ENCODE results near the gene HNF4A.

HNF4A gene

GRCh38 chr20:44454306-44454963 lies 98.9 kb downstream of the HNF4A start:
- H3K79me2 ChIP-seq (ENCODE audit: insufficient read depth, low read length): no peaks in the 10 kb centered on the region
- H3K4me3 ChIP-seq (ENCODE audit: low read depth, low read length, poor library complexity, severe bottlenecking): no peak overlapping the region
- no peak overlapping the region for H3K4me2 ChIP-seq (ENCODE audit: low read length)
- no peaks in the 10 kb centered on the region for H3K9me3 ChIP-seq (ENCODE audit: low read length)
- no peaks in the 10 kb centered on the region for H3K4me1 ChIP-seq (ENCODE audit: insufficient read depth, low read length, severe bottlenecking)
- no peak overlapping the region for H3K27ac ChIP-seq (ENCODE audit: low read depth, low read length, poor library complexity, severe bottlenecking)
- no peaks in the 10 kb centered on the region for H3F3A ChIP-seq (ENCODE audit: insufficient read depth, low read length)
- no peak overlapping the region for H3K9ac ChIP-seq (ENCODE audit: low read length)
- H4K20me1 ChIP-seq (ENCODE audit: insufficient read depth, low read length): no peaks in the 10 kb centered on the region
- H3K27me3 ChIP-seq (ENCODE audit: insufficient read depth, low read length): no peaks in the 10 kb centered on the region
- no peaks in the 10 kb centered on the region for H3K36me3 ChIP-seq (ENCODE audit: insufficient read depth, low read length)
- no peaks in the 10 kb centered on the region for H3K9me2 ChIP-seq (ENCODE audit: low read depth, low read length)
- TF ChIP-seq EZH2 (IDR thresholded peaks at IDR 0.05; ENCODE audit: borderline replicate concordance, low read length): no peak
- no peak for TF ChIP-seq CTCF (IDR thresholded peaks at IDR 0.05; ENCODE audit: low read length)
- H2AFZ ChIP-seq (ENCODE audit: low read length): no peak overlapping the region

- Histone ChIP-seq H3F3A (ENCODE audit: insufficient read depth, low read length) (no peaks in the 10 kb centered on the region), H3K27ac (ENCODE audit: low read depth, low read length, poor library complexity, severe bottlenecking) (no peak overlapping the region), H2AFZ (ENCODE audit: low read length) (no peak overlapping the region), H3K4me3 (ENCODE audit: low read depth, low read length, poor library complexity, severe bottlenecking) (no peak overlapping the region), H3K27me3 (ENCODE audit: insufficient read depth, low read length) (no peaks in the 10 kb centered on the region), H3K9ac (ENCODE audit: low read length) (no peak overlapping the region), H3K9me2 (ENCODE audit: low read depth, low read length) (no peaks in the 10 kb centered on the region), H4K20me1 (ENCODE audit: insufficient read depth, low read length) (no peaks in the 10 kb centered on the region), H3K9me3 (ENCODE audit: low read length) (no peaks in the 10 kb centered on the region), H3K4me1 (ENCODE audit: insufficient read depth, low read length, severe bottlenecking) (no peaks in the 10 kb centered on the region), H3K79me2 (ENCODE audit: insufficient read depth, low read length) (no peaks in the 10 kb centered on the region), H3K36me3 (ENCODE audit: insufficient read depth, low read length) (no peaks in the 10 kb centered on the region), H3K4me2 (ENCODE audit: low read length) (no peak overlapping the region)
- TF ChIP-seq EZH2 (IDR thresholded peaks at IDR 0.05; ENCODE audit: borderline replicate concordance, low read length) (no peak), CTCF (IDR thresholded peaks at IDR 0.05; ENCODE audit: low read length) (no peak)
Observed at GRCh38 chr20:44455126-44455525, 99.6 kb downstream of the HNF4A start.

- no peak for TF ChIP-seq CTCF (IDR thresholded peaks at IDR 0.05; ENCODE audit: low read length)
- no peak for TF ChIP-seq EZH2 (IDR thresholded peaks at IDR 0.05; ENCODE audit: borderline replicate concordance, low read length)
- Histone ChIP-seq H2AFZ (ENCODE audit: low read length) (no peak overlapping the region), H3K9me2 (ENCODE audit: low read depth, low read length) (no peaks in the 10 kb centered on the region), H3K9ac (ENCODE audit: low read length) (no peak overlapping the region), H3K4me3 (ENCODE audit: low read depth, low read length, poor library complexity, severe bottlenecking) (no peak overlapping the region), H3K4me1 (ENCODE audit: insufficient read depth, low read length, severe bottlenecking) (no peaks in the 10 kb centered on the region), H3K9me3 (ENCODE audit: low read length) (no peaks in the 10 kb centered on the region), H3F3A (ENCODE audit: insufficient read depth, low read length) (no peaks in the 10 kb centered on the region), H4K20me1 (ENCODE audit: insufficient read depth, low read length) (no peaks in the 10 kb centered on the region), H3K79me2 (ENCODE audit: insufficient read depth, low read length) (no peaks in the 10 kb centered on the region), H3K4me2 (ENCODE audit: low read length) (no peak overlapping the region), H3K36me3 (ENCODE audit: insufficient read depth, low read length) (no peaks in the 10 kb centered on the region), H3K27ac (ENCODE audit: low read depth, low read length, poor library complexity, severe bottlenecking) (no peak overlapping the region), H3K27me3 (ENCODE audit: insufficient read depth, low read length) (no peaks in the 10 kb centered on the region)
Observed at GRCh38 chr20:44456611-44457010, 101.1 kb downstream of the HNF4A start.

Data from OCI-LY1 (cell line).